Measurements from ENCODE around the gene MEAF6.

The MEAF6 gene

GRCh38 chr1:37473431-37474045, 41.0 kb downstream of the MEAF6 start:
- no peak for DNase-seq (ENCODE audit: low read depth)

DNA sequence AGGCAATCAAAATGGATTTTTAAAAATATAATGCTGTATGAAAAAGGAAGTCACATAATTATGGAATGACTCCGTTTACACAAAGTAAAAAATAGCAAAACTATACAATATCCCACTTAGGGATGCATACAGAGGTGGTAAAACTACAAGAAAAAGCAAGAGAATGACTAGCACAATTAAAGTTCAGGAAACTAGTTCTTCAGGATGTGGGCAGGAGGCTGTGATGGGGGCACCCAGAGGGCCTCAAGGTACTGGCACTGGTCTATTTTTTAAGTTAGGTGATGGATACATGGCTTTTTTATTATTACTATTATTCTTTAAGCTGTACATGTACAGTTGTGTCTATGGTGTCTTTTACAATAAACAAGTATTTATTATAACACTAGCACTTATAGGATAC, 41.6 kb downstream of the MEAF6 start:
- DNase-seq (ENCODE audit: low read depth): no peak

DNA sequence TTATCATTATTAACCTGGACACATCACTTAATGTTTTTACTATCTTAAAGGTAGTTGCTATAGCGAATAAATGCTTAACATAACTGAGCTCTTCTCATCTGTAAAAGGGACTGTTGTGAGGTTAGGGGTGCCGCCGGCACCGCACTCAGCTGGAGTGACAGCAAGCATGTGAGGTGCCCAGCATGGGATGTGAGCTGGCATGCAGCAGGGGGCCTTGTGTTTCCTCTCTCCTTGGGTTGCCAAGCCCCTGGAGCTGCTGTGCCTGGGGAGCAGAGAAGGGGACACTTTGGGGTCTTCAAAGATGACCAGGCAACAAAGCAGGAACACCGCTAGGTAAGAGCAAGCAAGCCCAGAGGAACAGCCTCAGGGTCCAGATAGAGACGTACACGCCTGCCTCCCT, 42.3 kb downstream of the MEAF6 start:
- DNase-seq (ENCODE audit: low read depth): no peak

DNA sequence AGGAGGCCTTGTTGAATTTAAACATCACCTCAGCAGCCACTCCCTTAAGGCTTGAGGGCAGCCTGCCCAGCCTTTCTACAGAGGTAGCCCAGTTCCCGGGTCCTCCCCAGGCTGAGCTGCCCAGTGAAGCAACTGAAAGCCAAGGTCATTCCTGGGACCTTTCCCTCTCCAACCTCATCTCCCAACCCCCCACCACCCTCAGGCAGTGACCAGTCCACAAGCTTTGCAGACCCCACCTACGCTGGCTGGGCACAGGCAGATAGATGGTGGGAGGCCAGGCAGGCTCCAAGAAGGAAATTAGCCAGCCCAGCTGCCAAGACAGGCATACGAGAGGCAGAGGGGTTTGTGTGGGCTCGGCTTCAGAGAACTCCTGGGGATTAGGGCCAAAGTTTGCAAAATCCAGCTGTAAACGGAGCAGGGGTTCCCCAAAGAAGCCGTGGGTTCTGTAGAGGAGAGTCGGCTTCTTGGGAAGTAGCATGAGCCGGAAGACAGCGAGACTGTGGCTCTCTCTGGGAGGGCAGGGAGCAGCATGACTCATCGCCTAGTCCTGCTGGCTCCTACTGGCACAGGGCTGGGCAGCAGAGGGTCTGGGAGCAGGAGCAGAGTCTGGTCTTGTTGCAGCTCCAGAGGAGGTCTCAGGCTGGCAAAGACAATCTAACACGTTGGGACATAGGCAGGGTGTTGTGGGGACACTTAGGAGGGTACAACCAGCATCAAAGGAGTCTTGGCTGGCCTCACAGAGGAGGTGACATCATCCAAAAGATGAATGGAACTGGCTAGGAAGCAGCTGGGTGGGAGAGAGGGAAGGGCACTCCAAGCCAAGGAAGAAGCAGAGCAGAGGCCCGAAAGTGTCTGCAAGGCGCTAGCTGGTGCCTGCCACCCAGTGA, 43.0 kb downstream of the MEAF6 start:
- no peak for DNase-seq (ENCODE audit: low read depth)

- no peak for DNase-seq (ENCODE audit: low read depth)
Measured at GRCh38 chr1:37469386-37469785, 45.2 kb downstream of the MEAF6 start.

DNA sequence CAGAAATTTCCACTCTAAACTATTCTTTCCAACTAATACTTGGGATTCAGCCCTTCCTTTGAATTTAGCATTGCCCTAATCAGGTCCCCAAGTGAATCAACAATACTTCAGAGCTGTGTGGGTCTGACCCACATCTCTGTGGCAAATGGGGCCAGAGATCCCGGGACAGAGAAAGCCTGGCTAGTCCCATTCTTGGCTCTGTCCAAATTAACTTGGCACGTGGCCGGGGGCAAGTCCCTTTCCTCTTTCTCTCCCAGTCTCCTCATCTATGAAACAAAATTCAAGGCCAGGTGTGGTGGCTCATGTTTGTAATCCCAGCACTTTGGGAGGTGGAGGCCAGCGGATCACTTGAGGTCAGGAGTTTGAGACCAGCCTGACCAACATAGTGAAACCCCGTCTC, 46.5 kb downstream of the MEAF6 start:
- no peak for DNase-seq (ENCODE audit: low read depth)

- DNase-seq (ENCODE audit: low read depth): no peak
Measured at GRCh38 chr1:37465593-37466517, 48.7 kb downstream of the MEAF6 start.

GRCh38 chr1:37464443-37464842, 50.1 kb downstream of the MEAF6 start:
- no peak for DNase-seq (ENCODE audit: low read depth)

GRCh38 chr1:37461698-37462436, 52.7 kb downstream of the MEAF6 start:
- DNase-seq (ENCODE audit: low read depth): no peak

DNA sequence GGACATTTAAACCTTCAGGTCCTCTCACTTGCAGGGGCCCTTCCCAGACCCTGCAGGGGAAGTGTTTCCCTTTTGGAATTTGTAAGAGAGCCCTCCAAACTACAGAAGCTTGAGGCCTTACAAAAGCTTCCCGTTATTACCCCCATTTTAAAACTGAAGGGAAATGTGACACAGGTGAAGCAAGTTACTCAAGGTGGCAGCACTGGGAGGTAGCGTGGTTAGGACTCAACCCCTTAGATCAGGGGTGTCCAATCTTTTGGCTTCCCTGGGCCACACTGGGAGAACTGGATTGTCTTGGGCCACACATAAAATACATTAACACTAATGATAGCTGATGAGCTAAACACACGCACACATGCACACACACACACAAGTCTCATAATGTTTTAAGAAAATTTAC, 56.0 kb downstream of the MEAF6 start:
- DNase-seq (ENCODE audit: low read depth): no peak

DNA sequence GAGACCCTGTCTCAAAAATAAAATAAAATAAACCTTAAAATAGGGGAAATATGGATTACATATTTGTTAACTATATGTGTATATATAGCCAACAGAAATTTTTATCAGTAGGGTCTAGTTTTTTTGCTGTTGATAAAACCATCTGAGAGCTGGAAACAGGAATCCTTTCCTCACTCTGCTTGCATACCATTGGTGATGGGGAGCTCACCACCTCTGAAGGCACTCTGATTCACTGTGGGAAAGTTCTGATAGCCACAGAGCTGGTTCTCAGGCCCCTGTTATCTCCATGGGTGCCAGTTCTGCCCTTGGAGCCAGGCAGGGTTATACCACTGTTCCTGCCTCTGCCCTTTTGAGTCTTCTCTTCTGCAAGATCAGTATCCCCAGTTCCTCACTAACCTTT, 58.0 kb downstream of the MEAF6 start:
- DNase-seq (ENCODE audit: low read depth): no peak

GRCh38 chr1:37455516-37455915, 59.0 kb downstream of the MEAF6 start:
- DNase-seq (ENCODE audit: low read depth): no peak

GRCh38 chr1:37453647-37454046, 60.9 kb downstream of the MEAF6 start:
- DNase-seq (ENCODE audit: low read depth): no peak

GRCh38 chr1:37452416-37452815, 62.1 kb downstream of the MEAF6 start:
- no peak for DNase-seq (ENCODE audit: low read depth)

GRCh38 chr1:37449936-37450335, 64.6 kb downstream of the MEAF6 start:
- no peak for DNase-seq (ENCODE audit: low read depth)

DNA sequence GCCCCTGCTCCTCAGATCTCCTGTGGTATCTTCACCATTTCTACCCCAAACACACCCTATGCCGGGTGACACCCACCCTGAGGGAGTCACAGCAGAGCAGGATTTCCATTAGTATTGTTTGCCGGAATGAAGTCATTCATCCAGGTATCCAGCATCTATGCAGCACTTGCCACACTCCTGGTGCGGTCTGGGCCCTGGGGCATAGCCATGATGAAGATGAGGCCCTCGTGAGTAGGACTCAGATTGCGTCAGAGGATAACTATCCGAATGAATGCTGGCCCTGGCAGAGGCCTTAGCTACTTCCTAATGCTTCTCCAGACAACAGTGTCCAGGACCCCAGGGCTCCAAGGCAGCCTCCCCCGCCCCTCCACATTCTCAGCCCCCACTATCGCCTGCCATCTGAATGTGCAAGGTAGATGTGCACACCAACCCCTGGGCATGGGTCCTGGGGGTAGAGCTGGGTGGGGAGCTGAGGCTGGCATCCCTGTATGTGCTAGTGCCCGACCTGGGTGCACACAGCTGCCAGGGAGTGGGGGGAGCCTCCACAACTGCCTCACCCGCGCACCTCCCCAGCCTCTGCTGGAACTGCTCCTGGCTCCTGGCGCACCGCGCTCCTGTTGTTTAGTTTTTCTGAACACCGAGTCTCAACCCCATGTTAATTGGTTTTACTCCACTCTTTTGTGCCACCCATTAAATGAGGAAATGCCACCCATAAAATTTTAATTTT, 65.7 kb downstream of the MEAF6 start:
- DNase-seq (ENCODE audit: low read depth): no peak

DNA sequence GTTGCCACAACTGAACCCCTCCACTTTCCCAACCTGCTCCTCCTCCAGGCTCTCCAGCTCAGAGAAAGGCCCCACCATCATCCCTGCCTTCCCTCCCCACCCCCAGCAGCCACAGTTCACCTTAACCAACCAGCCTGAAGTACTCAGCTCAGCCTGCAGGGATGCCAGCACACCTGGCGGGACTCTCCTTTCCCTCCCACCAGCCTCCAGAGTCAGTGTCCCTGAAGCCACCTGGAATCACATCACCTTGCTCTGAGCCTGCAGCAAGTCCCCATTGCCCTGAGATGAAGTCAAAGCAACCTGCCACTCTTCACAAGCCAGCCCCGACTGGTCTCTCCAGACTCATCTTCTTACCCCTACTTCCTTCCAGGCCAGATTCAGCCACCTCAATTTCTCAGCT, 66.4 kb downstream of the MEAF6 start:
- no peak for DNase-seq (ENCODE audit: low read depth)

DNA sequence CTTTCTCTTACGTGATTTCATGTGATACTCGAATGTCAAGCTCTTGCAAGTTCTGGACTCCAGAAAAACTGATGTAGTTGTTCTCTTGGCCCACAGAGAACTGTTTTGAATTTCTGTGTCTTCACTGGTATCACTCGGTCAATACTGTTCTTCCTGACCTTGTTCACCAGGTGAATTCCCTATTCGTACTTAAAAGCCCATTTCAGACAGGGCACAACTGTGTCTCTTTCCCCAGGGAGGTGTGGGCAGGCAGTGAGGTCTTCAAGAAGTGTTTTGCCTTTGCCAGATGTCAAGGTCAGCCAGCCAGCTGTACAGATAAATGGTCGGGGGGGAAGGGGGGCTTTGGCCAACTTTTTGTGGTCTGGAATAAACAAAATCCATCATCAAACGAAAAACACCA, 67.7 kb downstream of the MEAF6 start:
- no peak for DNase-seq (ENCODE audit: low read depth)

DNA sequence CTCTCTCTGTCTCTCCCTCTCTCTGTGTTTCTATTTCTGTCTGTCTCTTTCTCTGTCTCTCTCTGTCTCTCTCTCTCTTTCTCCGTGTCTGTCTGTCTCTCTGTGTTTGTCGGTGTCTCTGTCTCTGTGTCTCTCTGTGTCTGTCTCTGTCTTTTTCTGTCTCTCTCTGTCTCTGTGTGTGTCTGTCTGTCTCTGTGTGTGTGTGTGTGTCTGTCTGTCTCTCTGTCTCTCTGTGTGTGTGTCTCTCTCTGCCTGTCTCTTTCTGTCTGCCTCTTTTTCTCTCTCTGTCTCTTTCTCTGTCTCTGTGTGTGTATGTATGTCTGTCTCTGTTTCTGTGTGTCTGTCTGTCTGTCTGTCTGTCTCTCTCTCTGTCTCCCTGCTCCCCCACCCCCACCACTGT, 71.9 kb downstream of the MEAF6 start:
- no peak for DNase-seq (ENCODE audit: low read depth)

Data from stimulated activated CD8-positive, alpha-beta memory T cell treated with anti-CD3 and anti-CD28 coated beads, Interleukin-4, amount 100 ng/mL, for 24 hours (primary cell).